ELR (cell line): Measurements from ENCODE around the gene MPST.
"Not testable (repeated sequence)": the region's sequence is repeated elsewhere in the genome, so short reads cannot be mapped to it uniquely, and the experiment has no call there.

Experiments
- DNase-seq: peaks from one replicate; pipeline ENCODE4 v3.0.0-alpha.2; 2015; ENCODE audit warnings: low read depth

MPST gene

GRCh38 chr22:37019309-37020191 is at the start of gene MPST, which contains the start of gene TST:
Gene MPST (plus strand): TSS chr22:37019742. CDS start chr22:37019837, 95 bp downstream.
Gene TST (minus strand): TSS chr22:37019447. CDS start chr22:37018732, 715 bp downstream.
- peak; percentile 75 for DNase-seq

- DNase-seq, result no peak
Observed at GRCh38 chr22:36971341-36972125, 48.0 kb upstream of the MPST start.

- DNase-seq, result no peak
Observed at GRCh38 chr22:36976606-36977005, 42.9 kb upstream of the MPST start.

GRCh38 chr22:36977401-36977861 is 42.1 kb upstream of the MPST start:
- peak; percentile 57 for DNase-seq

- peak; percentile 86 for DNase-seq
Observed at GRCh38 chr22:36977947-36978660, 41.4 kb upstream of the MPST start.

- DNase-seq, result no peak
Observed at GRCh38 chr22:36979016-36979910, 40.3 kb upstream of the MPST start.

- DNase-seq, result no peak
Observed at GRCh38 chr22:36981247-36981775, 38.2 kb upstream of the MPST start.

GRCh38 chr22:36982136-36982535 is 37.4 kb upstream of the MPST start:
- DNase-seq, result no peak

GRCh38 chr22:36985211-36985889 is 34.2 kb upstream of the MPST start:
- DNase-seq, result no peak

- peak; percentile 19 for DNase-seq
Observed at GRCh38 chr22:36986242-36986821, 33.2 kb upstream of the MPST start.

- DNase-seq, result no peak
Observed at GRCh38 chr22:36988075-36988832, 31.3 kb upstream of the MPST start.

GRCh38 chr22:36989012-36989411 is 30.5 kb upstream of the MPST start:
- DNase-seq, result not testable (repeated sequence)

GRCh38 chr22:36990457-36990856 is 29.1 kb upstream of the MPST start:
- DNase-seq, result no peak

- peak; percentile 10 for DNase-seq
Observed at GRCh38 chr22:36991206-36991605, 28.3 kb upstream of the MPST start.

GRCh38 chr22:36997746-36998145 is 21.8 kb upstream of the MPST start:
- DNase-seq, result no peak

GRCh38 chr22:36998620-36999351 is 20.8 kb upstream of the MPST start:
- DNase-seq, result peak; percentile 51

GRCh38 chr22:36999463-36999862 is 20.1 kb upstream of the MPST start:
- no peak for DNase-seq
